ENCODE measurements around the gene POMT1.
"Not testable (repeated sequence)": the region's sequence is repeated elsewhere in the genome, so short reads cannot be mapped to it uniquely, and the experiment has no call there.

POMT1 gene

GRCh38 chr9:131499254-131499767 lies 3.4 kb upstream of the POMT1 start:
- no peak for DNase-seq (ENCODE audit: low spot score)

- DNase-seq (ENCODE audit: low spot score), result no peak
Measured at GRCh38 chr9:131500377-131500776, 2.3 kb upstream of the POMT1 start.

- DNase-seq (ENCODE audit: low spot score), result no peak
Measured at GRCh38 chr9:131500939-131501541, 1.7 kb upstream of the POMT1 start.

GRCh38 chr9:131503626-131504465 lies 1.1 kb downstream of the POMT1 start:
- DNase-seq (ENCODE audit: low spot score), result peak; percentile 51

- no peak for DNase-seq (ENCODE audit: low spot score)
Measured at GRCh38 chr9:131505012-131505411, 2.3 kb downstream of the POMT1 start.

- no peak for DNase-seq (ENCODE audit: low spot score)
Measured at GRCh38 chr9:131511416-131511815, 8.7 kb downstream of the POMT1 start.

GRCh38 chr9:131511880-131512279 lies 9.2 kb downstream of the POMT1 start:
- no peak for DNase-seq (ENCODE audit: low spot score)

- DNase-seq (ENCODE audit: low spot score), result no peak
Measured at GRCh38 chr9:131513177-131513576, 10.5 kb downstream of the POMT1 start.

- not testable (repeated sequence) for DNase-seq (ENCODE audit: low spot score)
Measured at GRCh38 chr9:131515559-131516031, 12.9 kb downstream of the POMT1 start.

- no peak for DNase-seq (ENCODE audit: low spot score)
Measured at GRCh38 chr9:131516100-131516499, 13.4 kb downstream of the POMT1 start.

- no peak for DNase-seq (ENCODE audit: low spot score)
Measured at GRCh38 chr9:131516930-131517329, 14.2 kb downstream of the POMT1 start.

- no peak for DNase-seq (ENCODE audit: low spot score)
Measured at GRCh38 chr9:131517761-131518190, 15.1 kb downstream of the POMT1 start.

- DNase-seq (ENCODE audit: low spot score), result no peak
Measured at GRCh38 chr9:131518553-131518952, 15.8 kb downstream of the POMT1 start.

GRCh38 chr9:131520503-131520902 lies 17.8 kb downstream of the POMT1 start:
- DNase-seq (ENCODE audit: low spot score), result no peak

- no peak for DNase-seq (ENCODE audit: low spot score)
Measured at GRCh38 chr9:131521203-131521602, 18.5 kb downstream of the POMT1 start.

GRCh38 chr9:131521822-131522221 lies 19.1 kb downstream of the POMT1 start:
- DNase-seq (ENCODE audit: low spot score), result no peak

- no peak for DNase-seq (ENCODE audit: low spot score)
Measured at GRCh38 chr9:131522257-131523085, 19.8 kb downstream of the POMT1 start.

- DNase-seq (ENCODE audit: low spot score), result no peak
Measured at GRCh38 chr9:131523086-131523388, 20.3 kb downstream of the POMT1 start.

GRCh38 chr9:131523451-131524435 lies 21.0 kb downstream of the POMT1 start:
- no peak for DNase-seq (ENCODE audit: low spot score)

- no peak for DNase-seq (ENCODE audit: low spot score)
Measured at GRCh38 chr9:131524665-131525315, 22.1 kb downstream of the POMT1 start.
